HG02973 (cell line): Measurements from ENCODE around the gene NCAM1.

Source experiments
- ATAC-seq: cut with Tn5 transposase; IDR thresholded peaks from one replicate; pipeline ENCODE4 v1.9.1; 2021; ENCODE audit warnings: moderate library complexity; ENCODE audit not compliant: unreplicated experiment

The NCAM1 gene

GRCh38 chr11:112967082-112967481, 5.9 kb downstream of the NCAM1 start:
- no peak for ATAC-seq

GRCh38 chr11:112968941-112969713, 7.9 kb downstream of the NCAM1 start:
- ATAC-seq: no peak

- ATAC-seq: no peak
Measured at GRCh38 chr11:112971195-112971594, 10.0 kb downstream of the NCAM1 start.

GRCh38 chr11:112971827-112972226, 10.6 kb downstream of the NCAM1 start:
- ATAC-seq: no peak

GRCh38 chr11:112972399-112973145, 11.4 kb downstream of the NCAM1 start:
- no peak for ATAC-seq

GRCh38 chr11:112975051-112975450, 13.8 kb downstream of the NCAM1 start:
- no peak for ATAC-seq

GRCh38 chr11:112975493-112975892, 14.3 kb downstream of the NCAM1 start:
- no peak for ATAC-seq

- ATAC-seq: no peak
Measured at GRCh38 chr11:112977755-112978154, 16.5 kb downstream of the NCAM1 start.

- no peak for ATAC-seq
Measured at GRCh38 chr11:112983887-112984286, 22.7 kb downstream of the NCAM1 start.

GRCh38 chr11:112989198-112989597, 28.0 kb downstream of the NCAM1 start:
- ATAC-seq: no peak

GRCh38 chr11:112993808-112994207, 32.6 kb downstream of the NCAM1 start:
- ATAC-seq: no peak

- ATAC-seq: no peak
Measured at GRCh38 chr11:112995423-112996090, 34.3 kb downstream of the NCAM1 start.

GRCh38 chr11:112996994-112997393, 35.8 kb downstream of the NCAM1 start:
- ATAC-seq: no peak

- no peak for ATAC-seq
Measured at GRCh38 chr11:112997857-112998466, 36.7 kb downstream of the NCAM1 start.

- no peak for ATAC-seq
Measured at GRCh38 chr11:112999520-112999919, 38.3 kb downstream of the NCAM1 start.

GRCh38 chr11:113001709-113002108, 40.5 kb downstream of the NCAM1 start:
- no peak for ATAC-seq

GRCh38 chr11:113006896-113007445, 45.8 kb downstream of the NCAM1 start:
- no peak for ATAC-seq

GRCh38 chr11:113014262-113015097, 53.3 kb downstream of the NCAM1 start:
- ATAC-seq: no peak

- ATAC-seq: no peak
Measured at GRCh38 chr11:113015098-113015455, 53.9 kb downstream of the NCAM1 start.

GRCh38 chr11:113016905-113017304, 55.7 kb downstream of the NCAM1 start:
- ATAC-seq: no peak
